Mammary epithelial cell (primary cell): ENCODE results near the gene LCE7A.

Source experiments
- CTCF ChIP-seq, 2 donors: IDR thresholded peaks in 1 of 2; conservative IDR thresholded peaks in 1 of 2; 2 replicates each; pipeline ENCODE4 v1.5.1; 2011 to 2012; ENCODE audit warnings: inconsistent platforms in 2 of 2, low read length in 2 of 2, mild to moderate bottlenecking in 2 of 2, control low read depth in 1 of 2, low read depth in 1 of 2; ENCODE audit not compliant: insufficient read depth in 1 of 2; ENCODE audit errors: extremely low read depth in 1 of 2
- EZH2 ChIP-seq: IDR thresholded peaks from 2 replicates; pipeline ENCODE4 v1.6.1; 2012; ENCODE audit warnings: low read length, inconsistent platforms, borderline replicate concordance

GRCh38 chr1:152884506-152884905, 24.7 kb downstream of the LCE7A start:
- no peak for TF ChIP-seq CTCF (conservative IDR thresholded peaks at IDR 0.05 in 1 of 2, IDR thresholded peaks at IDR 0.05 in 1 of 2; ENCODE audit: extremely low read depth in 1 of 2, insufficient read depth in 1 of 2, low read depth in 1 of 2, low read length in 2 of 2)
- TF ChIP-seq EZH2 = no peak
